ENCODE data around the gene CFAP90.

- TF ChIP-seq POLR2A (IDR thresholded peaks at IDR 0.05) (no peak), CTCF (IDR thresholded peaks at IDR 0.05) (no peak)
These were observed 283 bp upstream of the CFAP90 start for GRCh38 chr5:7851240-7851592.

Data from Peyer's patch (tissue), 4 donors.